GM21717 (cell line): ENCODE results near the gene TCF7L2.
"Not testable (repeated sequence)": the region's sequence is repeated elsewhere in the genome, so short reads cannot be mapped to it uniquely, and the experiment has no call there.

ENCODE experiments used
- ATAC-seq: cut with Tn5 transposase; IDR thresholded peaks from one replicate; pipeline ENCODE4 v1.9.1; 2021; ENCODE audit warnings: mild to moderate bottlenecking, moderate library complexity; ENCODE audit not compliant: unreplicated experiment

Gene TCF7L2

DNA sequence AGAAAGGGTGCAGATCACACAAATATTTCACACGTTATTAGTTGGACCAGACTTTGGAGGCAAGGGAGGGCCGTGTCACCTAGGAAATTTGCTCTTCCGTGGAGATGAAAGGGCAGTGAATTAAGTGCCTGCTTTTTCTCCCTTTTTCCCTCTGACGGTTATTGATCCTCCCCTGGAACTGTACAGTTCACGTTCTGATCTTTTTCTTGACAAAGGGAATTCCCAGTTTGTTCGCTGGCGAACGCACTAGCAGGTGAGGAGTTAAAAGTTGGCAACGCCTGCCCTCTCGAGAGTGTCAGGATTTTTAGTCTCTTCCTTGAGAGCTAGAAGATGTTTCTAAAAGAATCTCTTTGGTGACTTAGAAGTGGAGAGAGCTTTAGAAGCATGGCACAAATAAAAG lies 111.5 kb downstream of the TCF7L2 start:
- ATAC-seq, result no peak

DNA sequence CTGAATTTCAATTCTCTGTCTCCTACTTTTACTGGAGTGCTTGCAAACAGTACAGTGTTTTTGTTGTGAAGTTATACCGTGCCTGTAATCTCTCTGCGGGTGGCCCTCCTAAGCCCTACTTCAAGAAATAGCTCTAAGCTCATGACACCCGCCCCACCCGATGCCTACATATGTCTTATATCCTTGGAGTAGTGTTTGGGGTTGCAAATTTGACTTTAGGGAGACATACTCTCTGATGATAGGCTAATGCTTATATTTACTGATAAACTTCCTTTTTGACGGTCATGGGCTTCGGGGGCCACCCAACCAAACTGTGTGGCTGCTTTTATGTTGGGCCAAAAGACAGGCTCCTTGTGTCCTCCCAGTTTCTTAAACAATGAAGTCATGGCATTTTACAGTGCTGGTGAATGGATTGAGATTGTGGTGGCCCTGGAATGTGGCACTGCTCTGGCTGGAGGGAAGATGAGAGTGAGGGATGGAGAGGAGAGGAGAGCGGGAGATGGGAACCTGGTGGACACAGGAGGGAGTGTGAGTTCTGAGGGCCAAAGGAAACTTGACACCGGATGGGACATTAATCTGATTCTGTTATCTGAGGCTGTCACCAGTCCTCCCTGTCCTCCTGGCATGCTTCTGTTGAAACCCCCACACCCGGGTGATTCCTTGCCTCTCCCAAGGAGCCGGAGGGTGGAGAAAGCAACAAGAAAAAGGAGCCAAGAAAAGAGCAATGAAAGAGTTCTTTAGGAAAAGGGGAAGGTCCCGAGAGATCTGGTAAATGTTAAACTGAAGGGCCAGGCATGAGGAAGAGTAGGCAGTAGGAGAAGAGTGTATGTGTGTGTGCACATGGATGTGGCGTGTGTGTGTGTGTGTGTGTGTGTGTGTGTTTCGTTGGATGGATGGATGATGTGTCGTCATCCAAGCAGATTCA lies 113.3 kb downstream of the TCF7L2 start:
- no peak for ATAC-seq

DNA sequence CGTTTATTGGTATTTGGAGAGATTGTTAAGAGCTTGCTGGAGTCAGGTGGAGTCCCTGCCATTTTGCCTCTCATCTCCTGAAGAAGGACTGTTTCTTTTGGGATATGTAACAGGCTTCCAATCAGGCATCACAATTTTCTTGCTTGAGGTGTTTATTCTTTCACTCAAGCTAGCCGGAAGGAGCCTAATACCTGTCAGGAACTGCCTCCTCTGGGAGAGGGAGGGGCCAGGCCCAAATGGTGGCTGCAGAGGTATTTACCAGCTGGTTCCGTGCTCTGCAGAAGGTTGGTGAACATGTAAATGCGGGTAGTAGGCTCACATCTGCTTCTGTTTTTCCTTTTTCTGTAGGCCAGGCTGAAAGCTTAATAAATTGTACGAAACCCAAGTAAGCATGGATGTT lies 114.0 kb downstream of the TCF7L2 start:
- ATAC-seq, result no peak

DNA sequence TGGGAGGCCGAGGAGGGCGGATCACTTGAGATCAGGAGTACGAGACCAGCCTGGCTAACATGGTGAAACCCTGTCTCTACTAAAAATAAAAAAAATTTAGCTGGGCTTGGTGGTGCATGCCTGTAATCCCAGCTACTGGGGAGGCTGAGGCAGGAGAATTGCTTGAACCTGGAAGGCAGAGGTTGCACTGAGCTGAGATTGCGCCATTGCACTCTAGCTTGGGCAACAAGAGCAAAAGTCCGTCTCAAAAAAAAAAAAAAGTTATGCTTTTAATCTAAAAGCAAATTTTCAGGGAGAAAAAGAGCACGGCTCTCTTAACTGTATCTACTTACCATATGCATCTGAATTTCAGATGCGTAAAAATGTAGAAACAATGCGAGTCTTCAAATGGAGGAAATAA lies 116.1 kb downstream of the TCF7L2 start:
- not testable (repeated sequence) for ATAC-seq

DNA sequence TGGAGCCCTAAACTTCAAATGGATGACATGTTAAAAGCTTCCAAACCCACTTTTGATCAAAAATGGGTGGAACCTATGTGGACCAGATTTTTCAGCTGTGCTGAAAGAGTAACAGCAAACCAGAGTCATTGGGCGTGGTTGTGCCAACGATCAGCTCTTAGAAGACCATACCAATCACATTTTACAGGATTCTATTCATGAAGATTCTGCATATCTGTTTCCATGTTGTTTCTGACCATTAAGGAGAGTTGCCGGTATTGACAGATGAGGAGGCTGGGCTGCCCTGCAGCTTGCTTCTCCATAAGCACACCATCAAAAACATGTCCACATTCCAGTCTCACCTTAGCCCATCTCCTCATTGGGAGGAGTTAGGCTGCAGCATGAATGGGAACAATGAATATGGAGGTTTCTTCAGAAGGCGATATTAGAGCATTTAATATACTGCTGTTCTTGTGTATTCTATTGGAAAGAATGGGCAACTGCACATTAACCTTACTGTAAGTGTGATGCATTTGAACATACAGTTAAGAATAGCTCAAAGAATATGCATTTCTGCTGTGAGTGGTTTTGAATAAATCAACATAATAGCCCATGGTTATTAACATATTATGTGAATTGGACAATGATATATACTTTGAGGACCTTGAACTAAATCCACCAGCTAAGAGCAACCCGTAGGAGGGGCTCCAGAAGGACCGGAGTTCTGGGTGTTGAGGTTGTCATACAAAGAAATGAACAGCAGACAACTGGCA lies 116.7 kb downstream of the TCF7L2 start:
- no peak for ATAC-seq

DNA sequence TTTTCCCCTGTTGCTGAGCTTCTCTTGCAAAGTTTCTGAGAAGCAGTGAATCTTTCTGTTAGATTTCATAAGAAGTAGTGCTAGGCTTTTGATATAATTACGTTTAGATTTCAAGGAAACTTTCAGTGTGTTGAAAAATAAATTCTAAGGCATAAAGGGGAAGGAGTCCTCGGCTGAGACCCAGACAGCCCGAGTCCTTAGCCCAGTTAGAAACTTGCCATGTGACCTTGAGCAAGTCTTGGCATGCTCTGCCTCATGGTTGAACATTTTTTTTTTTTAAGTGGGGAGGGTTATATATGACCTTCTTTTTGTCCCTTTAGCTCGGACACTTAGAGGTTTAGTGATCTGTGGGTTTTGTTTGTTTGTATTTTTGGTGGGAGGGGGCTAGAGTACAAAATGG lies 117.5 kb downstream of the TCF7L2 start:
- no peak for ATAC-seq

DNA sequence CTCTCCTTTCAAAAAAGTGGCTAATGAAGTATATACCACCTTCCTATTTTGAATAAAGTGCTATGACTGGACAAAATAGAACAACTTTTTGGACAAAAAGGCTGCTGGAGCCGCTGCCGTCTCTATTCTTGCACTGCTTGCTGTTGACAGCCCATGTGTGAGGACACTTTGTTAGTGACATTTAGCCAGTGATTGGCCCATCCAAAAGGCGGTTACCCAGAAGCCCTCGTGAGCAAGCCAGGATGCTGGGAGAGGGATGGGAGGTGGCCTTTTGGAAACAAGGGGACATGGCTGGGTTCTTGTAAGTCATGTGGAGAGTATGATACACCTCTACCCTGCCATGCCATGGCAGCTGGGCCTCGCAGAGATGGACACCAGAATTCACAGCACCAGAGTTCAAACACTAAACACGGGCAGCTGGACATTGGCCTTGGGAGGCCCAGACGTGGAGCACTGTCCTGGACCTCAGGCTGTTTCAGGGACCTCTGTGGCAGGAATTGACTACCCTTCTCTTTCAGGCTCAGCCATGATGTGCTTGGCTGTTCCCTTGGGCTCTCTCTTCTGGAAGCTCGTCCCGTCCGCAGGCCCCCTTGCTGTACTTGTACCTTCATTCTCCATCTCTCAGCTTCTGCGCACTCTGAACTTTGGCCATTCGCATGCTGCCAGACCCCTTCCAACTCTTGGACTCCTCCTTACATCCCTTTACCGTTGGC lies 118.3 kb downstream of the TCF7L2 start:
- ATAC-seq, result no peak

DNA sequence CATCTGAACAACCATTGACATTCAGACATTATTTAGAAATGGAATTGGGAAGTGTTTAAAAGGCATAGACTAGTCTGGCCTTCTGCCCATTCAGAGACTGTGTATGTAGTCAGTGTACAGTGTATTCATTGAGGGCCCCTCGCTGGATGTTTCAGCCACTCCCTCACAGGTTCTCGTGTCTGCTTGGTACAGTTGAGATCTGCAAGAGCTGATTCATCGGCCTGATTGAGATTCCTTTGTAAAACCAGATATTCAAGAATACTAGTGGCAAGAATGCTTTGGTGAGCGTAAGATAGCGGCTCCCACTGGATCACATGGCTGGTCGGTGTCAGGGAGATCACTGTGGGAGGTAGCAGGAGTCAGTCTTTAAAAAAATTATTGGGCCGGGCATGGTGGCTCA lies 119.5 kb downstream of the TCF7L2 start:
- no peak for ATAC-seq

DNA sequence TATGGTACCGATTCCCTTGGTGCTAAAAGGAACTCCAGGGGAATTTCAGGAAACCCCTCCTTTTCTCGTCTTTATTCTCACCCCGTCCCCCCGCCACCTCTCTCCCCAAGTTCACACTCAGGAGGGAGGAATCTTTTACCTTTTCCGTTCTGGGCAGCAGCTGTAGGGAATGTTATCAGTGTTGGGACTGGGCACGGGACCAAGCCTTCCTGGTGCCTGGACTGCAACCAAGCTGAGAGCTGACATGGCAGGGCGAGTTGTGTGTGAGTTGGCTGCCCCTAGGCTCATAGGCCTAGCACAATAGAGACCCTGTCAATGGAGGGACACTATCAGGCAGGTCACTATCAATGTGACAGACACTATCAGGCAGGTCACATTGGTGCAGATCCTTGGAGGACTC lies 121.4 kb downstream of the TCF7L2 start:
- ATAC-seq, result no peak

DNA sequence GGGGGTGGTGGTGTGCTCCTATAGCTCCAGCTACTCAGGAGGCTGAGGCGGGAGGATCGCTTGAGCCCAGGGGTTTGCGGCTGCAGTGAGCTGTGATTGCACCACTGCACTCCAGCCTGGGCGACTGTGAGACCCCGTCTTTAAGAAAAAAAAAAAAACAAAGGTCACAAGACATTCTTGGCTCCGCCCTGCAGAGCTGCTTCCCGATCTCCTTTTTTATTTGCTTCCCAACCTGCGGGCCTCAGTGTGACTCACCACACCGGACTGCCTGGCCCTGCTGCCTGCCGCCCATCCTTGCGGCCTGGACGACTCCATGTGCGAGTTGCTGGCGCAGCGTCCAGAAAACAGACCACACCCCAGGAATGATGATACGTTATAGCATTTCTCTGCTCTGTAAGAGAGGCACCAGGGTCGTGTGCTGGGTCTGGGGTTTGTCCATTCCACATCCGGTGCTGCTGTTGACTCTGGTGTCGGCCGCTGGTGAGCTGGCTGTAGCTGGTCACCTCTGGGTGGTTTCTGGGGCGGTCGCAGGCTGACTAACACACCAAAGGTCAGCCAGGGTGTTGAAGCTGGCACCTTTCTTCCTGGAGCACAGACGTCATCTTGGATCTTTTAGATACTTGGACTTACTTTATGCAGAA lies 123.6 kb downstream of the TCF7L2 start:
- ATAC-seq, result no peak

DNA sequence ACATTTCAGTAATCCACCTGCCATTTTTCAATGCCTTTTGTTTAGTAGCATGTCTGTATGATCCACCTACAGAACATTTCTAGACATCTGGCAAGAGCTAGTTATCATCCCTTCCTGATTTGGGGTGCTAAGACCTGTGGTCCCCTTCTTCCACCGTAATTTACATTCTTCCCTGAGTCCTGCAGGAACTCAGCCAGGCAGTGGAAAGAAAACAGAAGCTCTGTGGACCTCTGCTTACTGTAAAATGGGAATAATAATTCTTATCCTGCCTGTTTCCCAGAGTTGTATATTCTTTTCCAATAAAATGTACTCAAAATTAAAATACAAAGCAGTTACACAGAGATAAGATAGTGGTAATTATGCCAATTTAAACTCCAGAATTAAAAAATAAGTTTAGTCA lies 126.9 kb downstream of the TCF7L2 start:
- no peak for ATAC-seq

DNA sequence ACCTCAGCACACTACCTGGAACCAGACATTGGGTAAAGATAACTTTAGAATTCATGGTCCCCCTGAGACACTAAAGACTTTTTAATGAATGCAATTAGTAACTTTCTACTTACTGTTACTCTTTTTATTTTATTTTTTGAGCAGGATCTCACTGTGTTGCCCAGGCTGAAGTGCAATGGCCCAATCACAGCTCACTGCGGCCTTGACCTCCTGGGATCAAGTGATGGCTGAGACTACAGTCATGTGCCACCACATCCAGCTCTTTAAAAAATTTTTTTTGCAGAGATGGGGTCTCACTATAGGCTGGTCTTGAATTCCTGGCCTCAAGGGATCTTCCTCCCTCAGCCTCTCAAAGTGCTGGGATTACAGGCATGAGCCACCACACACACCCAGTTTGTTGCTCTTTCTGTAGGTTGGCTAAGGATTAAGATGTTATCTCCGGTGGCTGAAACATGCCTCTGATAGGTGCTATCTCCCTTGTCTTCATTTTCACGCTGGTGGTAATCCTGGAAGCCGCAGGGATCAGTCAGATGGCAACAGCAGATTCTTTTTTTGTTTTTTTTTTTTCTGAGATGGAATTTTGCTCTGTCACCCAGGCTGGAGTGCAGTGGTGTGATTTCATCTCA lies 128.3 kb downstream of the TCF7L2 start:
- no peak for ATAC-seq

DNA sequence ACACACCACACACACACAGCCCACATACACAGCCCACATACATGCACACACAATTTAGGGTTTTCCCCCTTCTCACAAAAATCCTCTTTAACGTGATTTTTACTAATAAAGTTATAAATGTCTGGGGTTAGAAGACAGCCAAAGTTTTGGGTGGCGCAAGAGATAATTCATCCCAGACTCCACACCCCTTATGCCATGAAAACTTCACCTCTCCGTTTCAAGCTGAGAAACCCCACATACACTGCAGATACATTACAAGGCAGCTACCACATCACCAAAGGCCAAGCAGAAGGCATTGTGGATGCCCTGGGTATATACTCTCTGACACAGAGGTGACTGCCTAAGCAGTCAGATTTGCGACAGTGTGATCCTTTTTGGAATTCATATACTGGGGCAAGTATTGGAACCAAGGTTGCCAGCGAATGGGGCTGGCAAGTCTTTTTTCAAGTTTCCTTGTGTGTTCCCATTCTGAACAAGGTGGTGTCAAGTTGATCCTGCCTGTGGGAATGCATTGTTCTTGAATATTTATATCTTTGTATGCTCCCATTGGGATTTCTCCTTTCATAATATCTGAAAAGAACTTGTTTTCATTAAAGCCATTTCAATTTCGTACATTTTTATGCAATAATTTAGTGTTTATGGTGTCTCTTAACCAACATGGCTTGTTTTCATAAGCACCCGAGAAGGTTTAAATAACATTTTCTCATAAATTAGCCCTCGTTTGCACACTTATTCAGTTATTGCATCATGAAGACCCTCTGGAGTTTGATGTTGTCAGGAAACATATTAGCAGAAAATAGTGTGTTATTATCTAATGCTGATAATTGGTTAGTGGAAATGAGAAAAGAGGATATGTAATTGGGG lies 130.2 kb downstream of the TCF7L2 start:
- no peak for ATAC-seq

DNA sequence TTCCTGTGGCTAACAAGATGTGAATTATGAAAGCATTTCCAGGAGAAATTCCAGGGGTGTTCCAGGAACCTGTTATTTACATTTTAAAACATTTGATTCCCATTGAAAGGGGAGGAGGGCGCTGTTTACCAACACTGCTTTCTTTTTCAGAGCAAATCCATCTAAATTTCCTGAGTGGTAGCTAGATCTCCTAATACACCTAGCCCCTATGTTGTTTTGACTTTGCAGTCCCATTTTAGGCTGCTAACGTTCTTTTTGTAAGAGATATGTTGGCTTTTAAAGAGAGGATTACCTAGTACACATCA lies 130.8 kb downstream of the TCF7L2 start:
- ATAC-seq, result no peak

DNA sequence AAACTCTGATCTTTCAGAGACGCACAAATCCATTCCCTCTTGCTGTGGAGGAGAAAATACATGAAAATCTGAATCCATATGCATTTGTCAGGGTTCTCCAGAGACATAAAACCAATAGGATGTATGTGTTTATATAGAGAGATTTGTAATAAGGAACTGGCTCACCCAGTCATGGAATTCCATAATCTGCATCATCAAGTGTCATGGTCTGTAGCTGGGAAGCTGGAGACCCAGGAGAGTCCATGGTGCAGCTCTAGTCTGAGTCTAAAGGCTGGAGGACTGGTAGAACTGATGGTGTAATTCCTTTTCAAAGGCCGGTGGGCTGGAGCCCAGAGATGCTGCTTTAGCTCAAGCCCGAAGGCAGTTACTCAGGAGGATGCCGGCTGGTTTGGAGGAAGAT lies 134.0 kb downstream of the TCF7L2 start:
- no peak for ATAC-seq

DNA sequence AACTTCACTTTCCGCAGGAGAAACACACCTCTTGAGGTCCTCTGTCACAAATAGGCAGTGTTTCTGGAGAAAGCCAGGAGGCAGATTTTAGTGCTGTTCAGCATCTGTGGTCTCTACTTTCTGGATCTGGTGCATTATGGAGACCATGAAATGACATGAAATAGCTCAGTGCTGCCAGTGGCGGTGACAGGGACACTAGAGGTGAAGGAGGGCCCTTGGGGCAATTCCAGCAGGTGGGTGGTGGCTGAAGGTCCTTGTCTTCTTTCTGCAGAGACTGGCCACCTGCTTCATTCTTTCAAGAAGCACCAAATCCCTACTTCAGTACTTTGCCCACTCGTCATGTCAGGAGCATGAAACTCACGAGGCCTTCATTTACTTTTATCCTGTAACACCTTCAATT lies 135.7 kb downstream of the TCF7L2 start:
- no peak for ATAC-seq

DNA sequence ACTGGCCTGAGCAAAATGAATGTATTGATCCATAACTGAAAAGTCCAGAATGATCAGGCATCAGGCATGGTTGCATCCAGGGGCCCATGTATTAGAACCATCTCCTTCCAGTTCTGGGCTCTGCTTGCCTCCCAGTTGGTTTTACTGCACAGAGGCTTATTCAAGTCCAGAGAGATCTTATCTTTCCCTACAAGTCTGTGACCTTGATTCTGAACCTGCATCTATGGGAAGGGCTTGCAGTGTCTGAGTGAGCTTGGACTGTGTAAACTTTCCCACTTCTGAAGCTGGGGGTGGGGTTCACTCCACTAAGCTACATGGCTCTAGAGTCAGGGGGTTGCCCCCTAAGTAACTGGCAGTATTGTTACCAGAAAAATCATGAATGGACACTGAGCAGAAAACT lies 136.2 kb downstream of the TCF7L2 start:
- no peak for ATAC-seq

DNA sequence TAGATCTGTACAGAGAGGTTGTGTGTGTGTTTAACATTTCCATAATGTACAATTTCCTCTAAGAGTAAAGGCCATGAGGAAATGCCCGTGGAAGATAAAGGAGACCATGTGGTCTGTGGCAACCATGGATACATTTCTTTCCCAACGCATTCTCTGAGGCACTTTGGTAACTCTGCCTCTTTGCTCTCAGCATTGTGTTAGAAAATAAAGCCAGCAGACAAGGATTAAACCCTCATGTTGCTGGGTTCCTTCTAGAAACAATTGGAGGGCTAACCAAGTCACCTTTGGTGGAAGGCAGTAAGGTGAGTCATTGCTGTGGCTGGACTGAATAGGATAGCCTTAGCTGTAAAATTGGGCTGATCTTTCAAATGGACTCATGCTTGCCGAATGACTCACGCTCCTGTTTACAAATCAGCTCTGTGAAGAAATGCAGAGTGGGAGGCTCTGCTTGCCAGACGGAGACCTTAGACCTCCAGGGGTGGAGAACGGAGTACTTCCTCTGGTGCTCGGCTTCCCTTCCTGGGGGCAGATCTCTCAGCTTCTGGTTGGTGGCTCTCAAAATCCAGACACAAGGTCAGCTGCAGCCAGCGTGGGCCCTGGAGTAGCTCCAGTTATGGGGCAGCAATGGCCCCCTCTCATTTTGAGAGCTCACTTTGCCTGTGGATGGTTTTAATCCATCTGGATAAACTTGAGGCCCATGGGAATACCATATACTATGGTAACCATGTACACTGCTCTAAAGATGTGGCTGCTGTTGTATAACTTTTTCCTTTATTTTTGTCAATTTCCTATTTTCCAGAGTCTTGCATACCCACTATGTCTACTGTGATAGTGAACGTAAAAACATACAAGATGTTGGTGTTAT lies 137.3 kb downstream of the TCF7L2 start:
- no peak for ATAC-seq

DNA sequence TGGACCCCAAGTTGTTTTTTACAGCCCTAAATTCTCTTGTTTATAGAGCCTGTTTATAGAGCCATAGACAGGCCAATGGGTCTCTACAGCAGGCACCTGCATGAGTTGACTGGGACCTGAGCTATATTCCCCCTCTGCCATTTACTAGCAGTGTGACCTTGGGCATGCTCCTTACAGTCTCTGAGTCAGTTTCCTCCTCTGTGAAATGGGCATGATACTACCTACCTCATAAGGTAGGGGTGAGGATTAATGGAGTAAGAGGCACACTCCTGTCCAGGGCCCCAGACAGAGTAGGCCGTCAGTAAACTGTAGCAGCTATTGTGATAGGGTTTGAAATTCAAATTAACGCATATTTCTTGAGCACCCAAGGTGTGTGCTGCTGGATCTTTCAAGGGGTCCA lies 138.1 kb downstream of the TCF7L2 start:
- no peak for ATAC-seq
